HepG2 (cell line): ENCODE results near the gene ENTREP3. TPM values are rescaled to one million over a fixed set of nuclear protein-coding genes. Genes with fewer than 3 reads are reported as not detected.

Experiments used
- BRD4 ChIP-seq: sonication (generic); formaldehyde crosslinking; IDR thresholded peaks from 2 replicates; pipeline ENCODE4 v1.4.0; 2020; ENCODE audit warnings: missing genetic modification reagents
- CREM ChIP-seq, 2 experiments: sonication (generic) in 1 of 2; formaldehyde crosslinking in 1 of 2; IDR thresholded peaks; 2 replicates each; pipeline versions ENCODE4 v1.4.0 to v1.6.1; 2016 to 2020; ENCODE audit warnings: antibody characterized with exemption in 1 of 2, mild to moderate bottlenecking in 1 of 2, missing genetic modification reagents in 1 of 2
- ETV6 ChIP-seq: sonication (generic); formaldehyde crosslinking; conservative IDR thresholded peaks from 2 replicates; pipeline ENCODE4 v1.4.0; 2020; ENCODE audit warnings: missing genetic modification reagents
- FOXC1 ChIP-seq: sonication (generic); formaldehyde crosslinking; IDR thresholded peaks from 2 replicates; pipeline ENCODE4 v1.8.0; 2022; ENCODE audit warnings: mild to moderate bottlenecking, missing genetic modification reagents, borderline replicate concordance
- IRF2 ChIP-seq: IDR thresholded peaks from 2 replicates; pipeline ENCODE4 v1.6.1; 2018; ENCODE audit warnings: missing genetic modification reagents, missing compliant biosample characterization
- JUN ChIP-seq: sonication (generic); formaldehyde crosslinking; IDR thresholded peaks from 2 replicates; pipeline ENCODE4 v1.4.0; 2020; ENCODE audit warnings: mild to moderate bottlenecking, missing genetic modification reagents
- MAFF ChIP-seq: IDR thresholded peaks from 2 replicates; pipeline ENCODE4 v1.6.1; 2011; ENCODE audit warnings: low read depth, low read length, improper control_type of control experiment
- NR1H2 ChIP-seq: sonication (generic); formaldehyde crosslinking; IDR thresholded peaks from 2 replicates; pipeline ENCODE4 v1.8.1; 2022; ENCODE audit warnings: low read depth, missing genetic modification reagents, borderline replicate concordance
- POLR2AphosphoS5 ChIP-seq: IDR thresholded peaks from 2 replicates; pipeline ENCODE4 v1.6.1; 2012; ENCODE audit warnings: low read depth, low read length
- YEATS2 ChIP-seq: sonication (generic); formaldehyde crosslinking; IDR thresholded peaks from 2 replicates; pipeline ENCODE4 v1.4.0; 2020; ENCODE audit warnings: missing genetic modification reagents, borderline replicate concordance
- ZNF34 ChIP-seq: sonication (generic); formaldehyde crosslinking; IDR thresholded peaks from 2 replicates; pipeline ENCODE4 v1.4.0; 2020; ENCODE audit warnings: mild to moderate bottlenecking, missing genetic modification reagents, borderline replicate concordance
- ZNF407 ChIP-seq: sonication (generic); formaldehyde crosslinking; IDR thresholded peaks from one replicate; pipeline ENCODE4 v1.5.1; 2020; ENCODE audit warnings: mild to moderate bottlenecking, missing genetic modification reagents; ENCODE audit errors: not compliant biosample characterization
- ZNF430 ChIP-seq: sonication (generic); formaldehyde crosslinking; IDR thresholded peaks from 2 replicates; pipeline ENCODE4 v1.9.0; 2021; ENCODE audit warnings: mild to moderate bottlenecking, missing genetic modification reagents
- ZNF546 ChIP-seq: sonication (generic); formaldehyde crosslinking; conservative IDR thresholded peaks from 2 replicates; pipeline ENCODE4 v1.8.1; 2023; ENCODE audit warnings: mild to moderate bottlenecking, missing genetic modification reagents
- ZNF678 ChIP-seq: sonication (generic); formaldehyde crosslinking; IDR thresholded peaks from 2 replicates; pipeline ENCODE4 v1.4.0; 2020; ENCODE audit warnings: mild to moderate bottlenecking, missing genetic modification reagents
- ZNF782 ChIP-seq: sonication (generic); formaldehyde crosslinking; IDR thresholded peaks from 2 replicates; pipeline ENCODE4 v1.4.0; 2020; ENCODE audit warnings: missing genetic modification reagents, mild to moderate bottlenecking, borderline replicate concordance
- polyA plus RNA-seq, 8 experiments: library from polyadenylated mRNA; depleted of rRNA in 3 of 8; stranded (reverse) in 7 of 8; unstranded in 1 of 8; fragments of >200 nt; fragmentation: Illumina TruSeq in 4 of 8; extraction: Trizol in 4 of 8; gene quantifications; 2 replicates each; pipeline versions ENCODE4 v1.2.1 to v1.2.3, GENCODE V29; 2011 to 2016; ENCODE audit warnings: low read depth in 4 of 8, missing spikeins in 1 of 8, mixed read lengths in 1 of 8; ENCODE audit not compliant: insufficient read depth in 1 of 8
- total RNA-seq, 5 experiments: library from RNA; depleted of rRNA; stranded (reverse); fragments of >200 nt; fragmentation: Illumina TruSeq; extraction: Trizol; gene quantifications; 2 replicates each; pipeline ENCODE4 v1.2.3, GENCODE V29; 2016; ENCODE audit warnings: low read depth in 1 of 5
- TF ChIP-seq, protein P1 (sequence below): sonication (generic); formaldehyde crosslinking; IDR thresholded peaks from 2 replicates; pipeline ENCODE4 v1.4.0; 2020; ENCODE audit warnings: missing genetic modification reagents
- TF ChIP-seq, protein P2 (sequence below): sonication (generic); formaldehyde crosslinking; IDR thresholded peaks from 2 replicates; pipeline ENCODE4 v1.9.0; 2022; ENCODE audit warnings: missing genetic modification reagents, mild to moderate bottlenecking, borderline replicate concordance

ENTREP3 gene
- total and polyA plus RNA-seq, 2 of the 13 experiments (the other 11 are each of a cell fraction or from before 2014, with no cell fraction given): 4.1 to 9.9 TPM

- no peak for TF ChIP-seq MAFF
- TF ChIP-seq ZNF546 (CRISPR knock-in tag): peak; percentile 82
- TF ChIP-seq ETV6 (CRISPR knock-in tag): no peak
- TF ChIP-seq, protein P1, sequence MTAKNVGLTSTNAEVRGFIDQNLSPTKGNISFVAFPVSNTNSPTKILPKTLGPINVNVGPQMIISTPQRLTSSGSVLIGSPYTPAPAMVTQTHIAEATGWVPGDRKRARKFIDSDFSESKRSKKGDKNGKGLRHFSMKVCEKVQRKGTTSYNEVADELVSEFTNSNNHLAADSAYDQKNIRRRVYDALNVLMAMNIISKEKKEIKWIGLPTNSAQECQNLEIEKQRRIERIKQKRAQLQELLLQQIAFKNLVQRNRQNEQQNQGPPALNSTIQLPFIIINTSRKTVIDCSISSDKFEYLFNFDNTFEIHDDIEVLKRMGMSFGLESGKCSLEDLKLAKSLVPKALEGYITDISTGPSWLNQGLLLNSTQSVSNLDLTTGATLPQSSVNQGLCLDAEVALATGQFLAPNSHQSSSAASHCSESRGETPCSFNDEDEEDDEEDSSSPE (CRISPR knock-in tag): peak; percentile 91
- no peak for TF ChIP-seq ZNF678 (CRISPR knock-in tag)
- no peak for TF ChIP-seq ZNF407 (CRISPR knock-in tag)
- TF ChIP-seq, protein P2, sequence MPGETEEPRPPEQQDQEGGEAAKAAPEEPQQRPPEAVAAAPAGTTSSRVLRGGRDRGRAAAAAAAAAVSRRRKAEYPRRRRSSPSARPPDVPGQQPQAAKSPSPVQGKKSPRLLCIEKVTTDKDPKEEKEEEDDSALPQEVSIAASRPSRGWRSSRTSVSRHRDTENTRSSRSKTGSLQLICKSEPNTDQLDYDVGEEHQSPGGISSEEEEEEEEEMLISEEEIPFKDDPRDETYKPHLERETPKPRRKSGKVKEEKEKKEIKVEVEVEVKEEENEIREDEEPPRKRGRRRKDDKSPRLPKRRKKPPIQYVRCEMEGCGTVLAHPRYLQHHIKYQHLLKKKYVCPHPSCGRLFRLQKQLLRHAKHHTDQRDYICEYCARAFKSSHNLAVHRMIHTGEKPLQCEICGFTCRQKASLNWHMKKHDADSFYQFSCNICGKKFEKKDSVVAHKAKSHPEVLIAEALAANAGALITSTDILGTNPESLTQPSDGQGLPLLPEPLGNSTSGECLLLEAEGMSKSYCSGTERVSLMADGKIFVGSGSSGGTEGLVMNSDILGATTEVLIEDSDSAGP (CRISPR knock-in tag): peak; percentile 72
- no peak for TF ChIP-seq NR1H2 (CRISPR knock-in tag)
- TF ChIP-seq JUN (CRISPR knock-in tag): no peak
- no peak; the same call in 1 of the 2 replicates for TF ChIP-seq ZNF782 (CRISPR knock-in tag)
- no peak for TF ChIP-seq ZNF34 (CRISPR knock-in tag)
- TF ChIP-seq BRD4 (CRISPR knock-in tag): no peak
- TF ChIP-seq YEATS2: peak; percentile 96
- peak; percentile 51 for TF ChIP-seq CREM (IDR thresholded peaks at IDR 0.05)
- no peak for TF ChIP-seq CREM (CRISPR knock-in tag; IDR thresholded peaks at IDR 0.05)
- TF ChIP-seq FOXC1: 0 out of 2 replicates have a peak, but pooled peaks have one; percentile 37
- peak; percentile 81 for TF ChIP-seq POLR2AphosphoS5
- peak; percentile 56; the same call in 1 of the 2 replicates for TF ChIP-seq IRF2 (CRISPR knock-in tag)
- peak; percentile 93 for TF ChIP-seq ZNF430 (CRISPR knock-in tag)
Observed at GRCh38 chr1:155273343-155274245, 18.3 kb upstream of the ENTREP3 start, which contains the start of gene CLK2 (continued).
